Measurements from ENCODE around the gene SCN4A. TPM values are rescaled to one million over a fixed set of nuclear protein-coding genes. Genes with fewer than 3 reads are reported as not detected.

The SCN4A gene
- polyA plus RNA-seq, 3 donors, result 0.83 to 1.3 (median 1.2) TPM

- DNase-seq (ENCODE audit: extremely low read depth in 1 of 11, low read depth in 9 of 11, low spot score in 4 of 11), result no peak
These were observed 9.6 kb downstream of the SCN4A start for GRCh38 chr17:63963123-63963522.

- DNase-seq (ENCODE audit: extremely low read depth in 1 of 11, low read depth in 9 of 11, low spot score in 4 of 11), result no peak
These were observed 10.4 kb downstream of the SCN4A start for GRCh38 chr17:63962298-63962744.

- peak in 3 of 11 donors; percentile 33 to 43 (median 33) for DNase-seq (ENCODE audit: extremely low read depth in 1 of 11, low read depth in 9 of 11, low spot score in 4 of 11)
These were observed 11.1 kb downstream of the SCN4A start for GRCh38 chr17:63961355-63962212.

- no peak for DNase-seq (ENCODE audit: extremely low read depth in 1 of 11, low read depth in 9 of 11, low spot score in 4 of 11)
These were observed 12.3 kb downstream of the SCN4A start for GRCh38 chr17:63960430-63960829.

GRCh38 chr17:63960006-63960405, 12.7 kb downstream of the SCN4A start:
- no peak for DNase-seq (ENCODE audit: extremely low read depth in 1 of 11, low read depth in 9 of 11, low spot score in 4 of 11)

- DNase-seq (ENCODE audit: extremely low read depth in 1 of 11, low read depth in 9 of 11, low spot score in 4 of 11), result no peak
These were observed 16.3 kb downstream of the SCN4A start for GRCh38 chr17:63956296-63956920.

- no peak for DNase-seq (ENCODE audit: extremely low read depth in 1 of 11, low read depth in 9 of 11, low spot score in 4 of 11)
These were observed 16.9 kb downstream of the SCN4A start for GRCh38 chr17:63955791-63956190.

GRCh38 chr17:63955232-63955631, 17.5 kb downstream of the SCN4A start:
- DNase-seq (ENCODE audit: extremely low read depth in 1 of 11, low read depth in 9 of 11, low spot score in 4 of 11), result no peak

- DNase-seq (ENCODE audit: extremely low read depth in 1 of 11, low read depth in 9 of 11, low spot score in 4 of 11), result no peak
These were observed 18.2 kb downstream of the SCN4A start for GRCh38 chr17:63954402-63955063.

GRCh38 chr17:63950940-63951907, 21.5 kb downstream of the SCN4A start:
- DNase-seq (ENCODE audit: extremely low read depth in 1 of 11, low read depth in 9 of 11, low spot score in 4 of 11), result peak in 1 of 11 donors; percentile 33

GRCh38 chr17:63949576-63950250, 23.0 kb downstream of the SCN4A start:
- DNase-seq (ENCODE audit: extremely low read depth in 1 of 11, low read depth in 9 of 11, low spot score in 4 of 11), result no peak

- no peak for DNase-seq (ENCODE audit: extremely low read depth in 1 of 11, low read depth in 9 of 11, low spot score in 4 of 11)
These were observed 24.2 kb downstream of the SCN4A start for GRCh38 chr17:63948521-63948920.

GRCh38 chr17:63947711-63948330, 24.9 kb downstream of the SCN4A start:
- DNase-seq (ENCODE audit: extremely low read depth in 1 of 11, low read depth in 9 of 11, low spot score in 4 of 11), result no peak

GRCh38 chr17:63946440-63947363, 26.0 kb downstream of the SCN4A start:
- DNase-seq (ENCODE audit: extremely low read depth in 1 of 11, low read depth in 9 of 11, low spot score in 4 of 11), result no peak

GRCh38 chr17:63945784-63946439, 26.8 kb downstream of the SCN4A start:
- peak in 6 of 11 donors; percentile 33 to 61 (median 40) for DNase-seq (ENCODE audit: extremely low read depth in 1 of 11, low read depth in 9 of 11, low spot score in 4 of 11)
